ENCODE results near the gene FRK.
"Not testable (repeated sequence)": the region's sequence is repeated elsewhere in the genome, so short reads cannot be mapped to it uniquely, and the experiment has no call there.

Gene FRK

GRCh38 chr6:116049321-116049720 is 11.4 kb downstream of the FRK start:
- H3K9ac ChIP-seq (ENCODE audit: low read depth, low read length, poor library complexity, severe bottlenecking), result no peak overlapping the region
- H3K4me1 ChIP-seq (ENCODE audit: insufficient read depth, low read length, poor library complexity, severe bottlenecking), result no peaks in the 10 kb centered on the region
- H4K20me1 ChIP-seq (ENCODE audit: insufficient read depth, low read length, poor library complexity, severe bottlenecking), result no peaks in the 10 kb centered on the region
- H3K36me3 ChIP-seq (ENCODE audit: insufficient read depth, low read length), result no peaks in the 10 kb centered on the region
- no peaks in the 10 kb centered on the region for H3K9me2 ChIP-seq (replicated peaks; ENCODE audit: low read depth, low read length)
- no peak for TF ChIP-seq EZH2phosphoT487 (IDR thresholded peaks at IDR 0.05; ENCODE audit: borderline replicate concordance)
- no peak for TF ChIP-seq CTCF (conservative IDR thresholded peaks at IDR 0.05; ENCODE audit: low read length)
- no peaks in the 10 kb centered on the region for H3K9me3 ChIP-seq (ENCODE audit: insufficient read depth, low read depth, low read length)
- no peaks in the 10 kb centered on the region for H3K79me2 ChIP-seq (ENCODE audit: insufficient read depth, low read length)
- no peak overlapping the region for H3K4me3 ChIP-seq (ENCODE audit: low read length, poor library complexity, severe bottlenecking)
- H3K4me2 ChIP-seq (ENCODE audit: low read depth, low read length, poor library complexity, severe bottlenecking), result no peak overlapping the region
- no peaks in the 10 kb centered on the region for H3F3A ChIP-seq (ENCODE audit: low read depth)
- H2AFZ ChIP-seq (ENCODE audit: low read length), result no peak overlapping the region
- H3K27me3 ChIP-seq (ENCODE audit: insufficient read depth, low read length, poor library complexity, severe bottlenecking), result no peaks in the 10 kb centered on the region

- Histone ChIP-seq H3K9ac (ENCODE audit: low read depth, low read length, poor library complexity, severe bottlenecking) (no peak overlapping the region), H3K4me1 (ENCODE audit: insufficient read depth, low read length, poor library complexity, severe bottlenecking) (no peaks in the 10 kb centered on the region), H3K9me3 (ENCODE audit: insufficient read depth, low read depth, low read length) (no peaks in the 10 kb centered on the region), H3K9me2 (replicated peaks; ENCODE audit: low read depth, low read length) (no peaks in the 10 kb centered on the region), H3K79me2 (ENCODE audit: insufficient read depth, low read length) (no peaks in the 10 kb centered on the region), H3K27me3 (ENCODE audit: insufficient read depth, low read length, poor library complexity, severe bottlenecking) (no peaks in the 10 kb centered on the region), H3K4me3 (ENCODE audit: low read length, poor library complexity, severe bottlenecking) (no peak overlapping the region), H3K36me3 (ENCODE audit: insufficient read depth, low read length) (no peaks in the 10 kb centered on the region), H4K20me1 (ENCODE audit: insufficient read depth, low read length, poor library complexity, severe bottlenecking) (no peaks in the 10 kb centered on the region), H3K4me2 (ENCODE audit: low read depth, low read length, poor library complexity, severe bottlenecking) (no peak overlapping the region), H2AFZ (ENCODE audit: low read length) (no peak overlapping the region), H3F3A (ENCODE audit: low read depth) (no peaks in the 10 kb centered on the region)
- TF ChIP-seq EZH2phosphoT487 (IDR thresholded peaks at IDR 0.05; ENCODE audit: borderline replicate concordance), result no peak
- no peak for TF ChIP-seq CTCF (conservative IDR thresholded peaks at IDR 0.05; ENCODE audit: low read length)
These were observed 13.3 kb downstream of the FRK start for GRCh38 chr6:116047173-116047933.

- no peak overlapping the region for H3K9ac ChIP-seq (ENCODE audit: low read depth, low read length, poor library complexity, severe bottlenecking)
- no peaks in the 10 kb centered on the region for H3K9me3 ChIP-seq (ENCODE audit: insufficient read depth, low read depth, low read length)
- no peaks in the 10 kb centered on the region for H3K27me3 ChIP-seq (ENCODE audit: insufficient read depth, low read length, poor library complexity, severe bottlenecking)
- H3K4me3 ChIP-seq (ENCODE audit: low read length, poor library complexity, severe bottlenecking), result no peak overlapping the region
- H2AFZ ChIP-seq (ENCODE audit: low read length), result no peak overlapping the region
- no peaks in the 10 kb centered on the region for H3F3A ChIP-seq (ENCODE audit: low read depth)
- H4K20me1 ChIP-seq (ENCODE audit: insufficient read depth, low read length, poor library complexity, severe bottlenecking), result no peaks in the 10 kb centered on the region
- H3K36me3 ChIP-seq (ENCODE audit: insufficient read depth, low read length), result no peaks in the 10 kb centered on the region
- no peak for TF ChIP-seq EZH2phosphoT487 (IDR thresholded peaks at IDR 0.05; ENCODE audit: borderline replicate concordance)
- no peak for TF ChIP-seq CTCF (conservative IDR thresholded peaks at IDR 0.05; ENCODE audit: low read length)
- H3K9me2 ChIP-seq (replicated peaks; ENCODE audit: low read depth, low read length), result no peaks in the 10 kb centered on the region
- H3K4me1 ChIP-seq (ENCODE audit: insufficient read depth, low read length, poor library complexity, severe bottlenecking), result no peaks in the 10 kb centered on the region
- no peaks in the 10 kb centered on the region for H3K79me2 ChIP-seq (ENCODE audit: insufficient read depth, low read length)
- no peak overlapping the region for H3K4me2 ChIP-seq (ENCODE audit: low read depth, low read length, poor library complexity, severe bottlenecking)
These were observed 14.0 kb downstream of the FRK start for GRCh38 chr6:116046737-116047136.

- not testable (repeated sequence) for H3K4me2 ChIP-seq (ENCODE audit: low read depth, low read length, poor library complexity, severe bottlenecking); H3K9ac ChIP-seq (ENCODE audit: low read depth, low read length, poor library complexity, severe bottlenecking); H3K4me3 ChIP-seq (ENCODE audit: low read length, poor library complexity, severe bottlenecking); H3K36me3 ChIP-seq (ENCODE audit: insufficient read depth, low read length); H2AFZ ChIP-seq (ENCODE audit: low read length); H3K4me1 ChIP-seq (ENCODE audit: insufficient read depth, low read length, poor library complexity, severe bottlenecking); H3F3A ChIP-seq (ENCODE audit: low read depth); H4K20me1 ChIP-seq (ENCODE audit: insufficient read depth, low read length, poor library complexity, severe bottlenecking); H3K27me3 ChIP-seq (ENCODE audit: insufficient read depth, low read length, poor library complexity, severe bottlenecking); H3K79me2 ChIP-seq (ENCODE audit: insufficient read depth, low read length); H3K9me2 ChIP-seq (replicated peaks; ENCODE audit: low read depth, low read length); H3K9me3 ChIP-seq (ENCODE audit: insufficient read depth, low read depth, low read length)
These were observed 14.4 kb downstream of the FRK start for GRCh38 chr6:116046272-116046671.

Measured in Loucy (cell line).